ENCODE data around the gene KRT40.

Gene KRT40

GRCh38 chr17:40996829-40997228 lies 12.7 kb upstream of the KRT40 start:
- no peak for DNase-seq (ENCODE audit: low spot score)

GRCh38 chr17:40995116-40995515 lies 11.0 kb upstream of the KRT40 start:
- DNase-seq (ENCODE audit: low spot score) = no peak

GRCh38 chr17:40993839-40994238 lies 9.7 kb upstream of the KRT40 start, which contains the start of gene KRTAP3-3:
KRTAP3-3 (minus strand) TSS chr17:40994164; CDS start chr17:40994097, 67 bp downstream.
- DNase-seq (ENCODE audit: low spot score) = no peak

- DNase-seq (ENCODE audit: low spot score) = no peak
These were observed 9.0 kb upstream of the KRT40 start for GRCh38 chr17:40993084-40993483.

GRCh38 chr17:40992666-40993065 lies 8.5 kb upstream of the KRT40 start:
- no peak for DNase-seq (ENCODE audit: low spot score)

GRCh38 chr17:40986920-40987319 lies 2.8 kb upstream of the KRT40 start:
- no peak for DNase-seq (ENCODE audit: low spot score)

- DNase-seq (ENCODE audit: low spot score) = no peak
These were observed 3.0 kb downstream of the KRT40 start for GRCh38 chr17:40981115-40981514.

GRCh38 chr17:40980596-40980995 lies 3.5 kb downstream of the KRT40 start:
- peak; percentile 37 for DNase-seq (ENCODE audit: low spot score)

- peak; percentile 1 for DNase-seq (ENCODE audit: low spot score)
These were observed 4.0 kb downstream of the KRT40 start for GRCh38 chr17:40980117-40980516.

- no peak for DNase-seq (ENCODE audit: low spot score)
These were observed 5.5 kb downstream of the KRT40 start for GRCh38 chr17:40978575-40979151.

GRCh38 chr17:40975516-40975915 lies 8.6 kb downstream of the KRT40 start:
- no peak for DNase-seq (ENCODE audit: low spot score)

- no peak for DNase-seq (ENCODE audit: low spot score)
These were observed 9.8 kb downstream of the KRT40 start for GRCh38 chr17:40974366-40974765.

GRCh38 chr17:40967582-40967981 lies 16.5 kb downstream of the KRT40 start:
- DNase-seq (ENCODE audit: low spot score) = no peak

- no peak for DNase-seq (ENCODE audit: low spot score)
These were observed 17.3 kb downstream of the KRT40 start, which contains the start of gene KRT39 for GRCh38 chr17:40966848-40967247. KRT39 (minus strand) TSS chr17:40966948; CDS start chr17:40966856, 92 bp downstream.

- DNase-seq (ENCODE audit: low spot score) = no peak
These were observed 20.3 kb downstream of the KRT40 start for GRCh38 chr17:40963838-40964237.

- DNase-seq (ENCODE audit: low spot score) = no peak
These were observed 22.0 kb downstream of the KRT40 start for GRCh38 chr17:40962059-40962561.

GRCh38 chr17:40961591-40961990 lies 22.5 kb downstream of the KRT40 start:
- DNase-seq (ENCODE audit: low spot score) = no peak

- DNase-seq (ENCODE audit: low spot score) = no peak
These were observed 24.0 kb downstream of the KRT40 start for GRCh38 chr17:40960144-40960543.

- DNase-seq (ENCODE audit: low spot score) = no peak
These were observed 25.8 kb downstream of the KRT40 start for GRCh38 chr17:40958086-40958953.

- DNase-seq (ENCODE audit: low spot score) = no peak
These were observed 27.5 kb downstream of the KRT40 start for GRCh38 chr17:40956401-40957254.

GRCh38 chr17:40953881-40954280 lies 30.2 kb downstream of the KRT40 start:
- DNase-seq (ENCODE audit: low spot score) = no peak

GRCh38 chr17:40952661-40953060 lies 31.5 kb downstream of the KRT40 start:
- no peak for DNase-seq (ENCODE audit: low spot score)
